ENCODE data around the gene SPATS1. TPM values are rescaled to one million over a fixed set of nuclear protein-coding genes. Genes with fewer than 3 reads are reported as not detected.

Gene SPATS1
- total RNA-seq, 6 experiments from 2014 or later, result not detected

GRCh38 chr6:44377971-44378370, 35.5 kb downstream of the SPATS1 start:
- intact Hi-C loops (cut with DNase I), result no loop called here
- no peak for TF ChIP-seq CTCF (IDR thresholded peaks at IDR 0.05)
- no peak for TF ChIP-seq POLR2A (IDR thresholded peaks at IDR 0.05)
- Histone ChIP-seq H3K9me3 (no peaks in the 10 kb centered on the region), H3K4me1 (peaks cover 0 to 16% (median 8%) of the 10 kb centered on the region in 4 donors), H3K27ac (no peak overlapping the region), H3K27me3 (no peaks in the 10 kb centered on the region), H3K36me3 (no peaks in the 10 kb centered on the region), H3K4me3 (no peak overlapping the region)
- ATAC-seq (no peak), DNase-seq (no peak)
- 100% methylated on average over 1 of the region's 1 CpG for WGBS (ENCODE audit: insufficient coverage, low coverage, low lambda C conversion rate, missing lambda C conversion rate)

GRCh38 chr6:44381739-44382138, 39.3 kb downstream of the SPATS1 start:
- ATAC-seq (peak; percentile 73 to 85 (median 81)), DNase-seq (peak in 1 of 3 donors; percentile 87)
- TF ChIP-seq CTCF (IDR thresholded peaks at IDR 0.05) (no peak), POLR2A (IDR thresholded peaks at IDR 0.05) (no peak)
- Histone ChIP-seq H3K9me3 (no peaks in the 10 kb centered on the region), H3K36me3 (no peaks in the 10 kb centered on the region), H3K4me3 (no peak overlapping the region), H3K27ac (peak overlapping the region in 2 of 3 donors; percentile 57 to 83), H3K27me3 (no peaks in the 10 kb centered on the region), H3K4me1 (peaks cover 0 to 21% (median 10%) of the 10 kb centered on the region in 4 donors)
- intact Hi-C loops (cut with DNase I), result no loop called here
- 14% methylated on average over 2 of the region's 2 CpGs for WGBS (ENCODE audit: insufficient coverage, low coverage, low lambda C conversion rate, missing lambda C conversion rate)

GRCh38 chr6:44386364-44386928, 44.0 kb downstream of the SPATS1 start:
- DNase-seq (peak; percentile 86 to 93 (median 93)), ATAC-seq (peak; percentile 53 to 68 (median 66))
- 19% methylated on average over 6 of the region's 6 CpGs for WGBS (ENCODE audit: insufficient coverage, low coverage, low lambda C conversion rate, missing lambda C conversion rate)
- Histone ChIP-seq H3K27me3 (no peaks in the 10 kb centered on the region), H3K4me3 (peak overlapping the region in 2 of 3 donors; percentile 85 to 86), H3K36me3 (peaks cover 0 to 5% (median 3%) of the 10 kb centered on the region in 4 donors), H3K27ac (peak overlapping the region; percentile 97 to 98 (median 98)), H3K9me3 (no peaks in the 10 kb centered on the region), H3K4me1 (peaks cover 0 to 40% (median 18%) of the 10 kb centered on the region in 4 donors)
- intact Hi-C loops (cut with DNase I), result no loop called here
- no peak for TF ChIP-seq POLR2A (IDR thresholded peaks at IDR 0.05)
- TF ChIP-seq CTCF (IDR thresholded peaks at IDR 0.05), result no peak

GRCh38 chr6:44386929-44387345, 44.5 kb downstream of the SPATS1 start:
- peaks cover 0 to 36% (median 17%) of the 10 kb centered on the region in 4 donors for H3K4me1 ChIP-seq
- H3K9me3 ChIP-seq, result no peaks in the 10 kb centered on the region
- H3K4me3 ChIP-seq, result peak overlapping the region; percentile 85 to 91 (median 86)
- DNase-seq, result no peak
- 1% methylated on average over 8 of the region's 8 CpGs for WGBS (ENCODE audit: insufficient coverage, low coverage, low lambda C conversion rate, missing lambda C conversion rate)
- intact Hi-C loops (cut with DNase I), result no loop called here
- no peaks in the 10 kb centered on the region for H3K27me3 ChIP-seq
- H3K36me3 ChIP-seq, result peaks cover 0 to 10% (median 3%) of the 10 kb centered on the region in 4 donors
- no peak for TF ChIP-seq POLR2A (IDR thresholded peaks at IDR 0.05)
- TF ChIP-seq CTCF (IDR thresholded peaks at IDR 0.05), result no peak
- peak overlapping the region; percentile 97 to 98 (median 98) for H3K27ac ChIP-seq
- ATAC-seq, result peak; percentile 17 to 38 (median 23)
